K562 (cell line): ENCODE results near the gene ATP6V0A1. TPM values are rescaled to one million over a fixed set of nuclear protein-coding genes. Genes with fewer than 3 reads are reported as not detected.

ENCODE experiments used
- ATAC-seq: fragments of 200-7000 bp; cut with Tn5 transposase; 3 replicates; pipeline ENCODE4 v1.9.1; 2020; ENCODE audit warnings: moderate library complexity
- BruUV-seq: library from RNA; stranded (reverse); fragments of 400-500 nt; replicated peaks from 2 replicates; lab custom pipeline; 2021; lab: Mats Ljungman, UMichigan
- CTCF ChIA-PET: fragments of 300-600 bp; formaldehyde crosslinking; extraction: SDS; loops from one replicate; lab custom pipeline; 2021; ENCODE audit warnings: low intra/inter-chr PET ratio; lab: Yijun Ruan, JAX
- POLR2A ChIA-PET: fragments of 300-600, 350-650 bp; sonication (Branson Sonifier 250); formaldehyde crosslinking; extraction: SDS; loops from one replicate; lab custom pipeline; 2021; ENCODE audit warnings: antibody characterized with exemption, inconsistent platforms; lab: Yijun Ruan, JAX
- DNase-seq, 4 experiments: peaks; one replicate each; pipeline versions ENCODE4 v3.0.0 to v3.0.0-alpha.2; 2011 to 2018; ENCODE audit warnings: low spot score in 3 of 4, mixed read lengths in 3 of 4; ENCODE audit errors: extremely low read depth in 1 of 4
- FAIRE-seq: peaks from 2 replicates; lab custom pipeline; 2011; peaks lifted over from hg19 to GRCh38; lab: Jason Lieb, UNC
- H2AFZ ChIP-seq: 2 replicates; pipeline ENCODE4 v1.6.0; 2011; ENCODE audit warnings: low read depth, low read length, control low read depth, inconsistent platforms
- H3K27ac ChIP-seq: fragments of 200-600 bp; 3 replicates; pipeline ENCODE4 v1.8.0; 2011; ENCODE audit warnings: low read depth, mild to moderate bottlenecking, control low read depth, inconsistent platforms, low read length, moderate library complexity, mixed read lengths; ENCODE audit errors: extremely low read depth
- H3K27me3 ChIP-seq, 2 experiments: fragments of 300-600 bp in 1 of 2; 2 replicates in 1 of 2; 3 replicates in 1 of 2; pipeline versions ENCODE4 v1.6.0 to v1.8.0; 2011; ENCODE audit warnings: inconsistent platforms in 2 of 2, low read length in 2 of 2, mild to moderate bottlenecking in 1 of 2, mixed read lengths in 1 of 2, moderate library complexity in 1 of 2; ENCODE audit not compliant: control insufficient read depth in 2 of 2, insufficient read depth in 2 of 2
- H3K36me3 ChIP-seq: fragments of 300-600 bp; 3 replicates; pipeline ENCODE4 v1.8.0; 2011; ENCODE audit warnings: mild to moderate bottlenecking, low read length, inconsistent platforms; ENCODE audit not compliant: control insufficient read depth, insufficient read depth
- H3K4me1 ChIP-seq, 2 experiments: fragments of 200-600 bp in 1 of 2; replicated peaks in 1 of 2; 2 replicates in 1 of 2; 3 replicates in 1 of 2; pipeline versions ENCODE4 v1.5.1 to v1.8.0; 2011; ENCODE audit warnings: inconsistent platforms in 2 of 2, low read length in 2 of 2, mild to moderate bottlenecking in 1 of 2, mixed read lengths in 1 of 2, moderate library complexity in 1 of 2; ENCODE audit not compliant: control insufficient read depth in 2 of 2, insufficient read depth in 2 of 2
- H3K4me2 ChIP-seq: 2 replicates; pipeline ENCODE4 v1.6.1; 2011; ENCODE audit warnings: low read length, control low read depth, inconsistent platforms, mixed read lengths; ENCODE audit not compliant: insufficient read depth
- H3K4me3 ChIP-seq: fragments of 200-600 bp; sonication (generic), shearing (Covaris generic); 2 replicates; pipeline ENCODE4 v1.5.1; 2016; ENCODE audit warnings: control low read depth, inconsistent platforms
- H3K79me2 ChIP-seq: fragments of 200-600 bp; 3 replicates; pipeline ENCODE4 v1.8.0; 2011; ENCODE audit warnings: low read length, inconsistent platforms; ENCODE audit not compliant: control insufficient read depth, insufficient read depth
- H3K9ac ChIP-seq, 2 experiments: 2 replicates each; pipeline versions ENCODE4 v1.6.0 to v1.6.1; 2011; ENCODE audit warnings: low read depth in 2 of 2, low read length in 2 of 2, control low read depth in 1 of 2, inconsistent platforms in 1 of 2, mild to moderate bottlenecking in 1 of 2, mixed read lengths in 1 of 2; ENCODE audit not compliant: insufficient read depth in 1 of 2
- H3K9me1 ChIP-seq: one replicate; pipeline ENCODE4 v1.6.0; 2011; ENCODE audit warnings: inconsistent platforms, mild to moderate bottlenecking, low read length, moderate library complexity; ENCODE audit not compliant: control insufficient read depth, insufficient read depth
- H3K9me3 ChIP-seq: replicated peaks from 2 replicates; pipeline ENCODE4 v1.5.1; 2011; ENCODE audit warnings: low read depth, low read length, inconsistent platforms; ENCODE audit not compliant: control insufficient read depth, insufficient read depth
- H4K20me1 ChIP-seq: replicated peaks from 2 replicates; pipeline ENCODE4 v1.6.1; 2011; ENCODE audit warnings: low read length, inconsistent platforms, mixed read lengths; ENCODE audit not compliant: control insufficient read depth, insufficient read depth
- ARID1B ChIP-seq: fragments of 450-650 bp; IDR thresholded peaks from 2 replicates; pipeline ENCODE4 v1.6.1; 2016; ENCODE audit warnings: antibody characterized with exemption, mild to moderate bottlenecking, inconsistent platforms
- BCOR ChIP-seq: fragments of 450-650 bp; IDR thresholded peaks from 2 replicates; pipeline ENCODE4 v1.6.1; 2016
- ESRRB ChIP-seq: fragments of 250-450 bp; sonication (Bioruptor Pico); IDR thresholded peaks from 2 replicates; pipeline ENCODE4 v1.5.0; 2020; ENCODE audit warnings: mild to moderate bottlenecking, moderate library complexity, borderline replicate concordance
- NFATC3 ChIP-seq: fragments of 450-650 bp; IDR thresholded peaks from 2 replicates; pipeline ENCODE4 v1.6.1; 2017; ENCODE audit warnings: mild to moderate bottlenecking
- NFYB ChIP-seq: IDR thresholded peaks from 2 replicates; pipeline ENCODE4 v1.6.1; 2011; ENCODE audit warnings: mild to moderate bottlenecking, moderate library complexity; ENCODE audit not compliant: insufficient read length; ENCODE audit errors: extremely low read depth
- NR2C2 ChIP-seq, 2 experiments: fragments of 200-800 bp in 1 of 2; sonication (Bioruptor generic) in 1 of 2; sonication (generic) in 1 of 2; formaldehyde crosslinking in 1 of 2; IDR thresholded peaks; 2 replicates each; pipeline versions ENCODE4 v1.6.1 to v1.8.0; 2016 to 2022; ENCODE audit warnings: mild to moderate bottlenecking in 1 of 2, missing compliant biosample characterization in 1 of 2, missing genetic modification characterization in 1 of 2, missing genetic modification reagents in 1 of 2
- PCBP1 ChIP-seq: fragments of 200-400 bp; formaldehyde crosslinking; IDR thresholded peaks from 2 replicates; pipeline ENCODE4 v1.6.1; 2018; ENCODE audit warnings: mild to moderate bottlenecking, low read depth, low read length; ENCODE audit not compliant: poor library complexity, severe bottlenecking
- POLR2A ChIP-seq: fragments of 450-650 bp; conservative IDR thresholded peaks from 2 replicates; pipeline ENCODE4 v1.6.1; 2016
- RB1 ChIP-seq: fragments of 450-650 bp; IDR thresholded peaks from 2 replicates; pipeline ENCODE4 v1.6.1; 2017; ENCODE audit warnings: low read depth, mild to moderate bottlenecking
- SMARCE1 ChIP-seq: fragments of 450-650 bp; IDR thresholded peaks from 2 replicates; pipeline ENCODE4 v1.7.1; 2016; ENCODE audit warnings: mild to moderate bottlenecking
- SP1 ChIP-seq: sonication (generic); formaldehyde crosslinking; IDR thresholded peaks from 2 replicates; pipeline ENCODE4 v1.8.1; 2022; ENCODE audit warnings: mild to moderate bottlenecking, missing genetic modification reagents
- TOE1 ChIP-seq, 2 experiments: fragments of 450-650 bp in 1 of 2; sonication (generic) in 1 of 2; formaldehyde crosslinking in 1 of 2; IDR thresholded peaks; 2 replicates each; pipeline versions ENCODE4 v1.7.1 to v1.8.0; 2016 to 2022; ENCODE audit warnings: borderline replicate concordance in 2 of 2, mild to moderate bottlenecking in 2 of 2, antibody characterized with exemption in 1 of 2, inconsistent platforms in 1 of 2, low read depth in 1 of 2, missing genetic modification reagents in 1 of 2, moderate library complexity in 1 of 2
- ZNF444 ChIP-seq: fragments of 250-450 bp; sonication (Bioruptor Pico); IDR thresholded peaks from 2 replicates; pipeline ENCODE4 v1.4.0; 2020; ENCODE audit warnings: mild to moderate bottlenecking, moderate library complexity
- ZNF717 ChIP-seq: fragments of 250-450 bp; sonication (Bioruptor Pico); IDR thresholded peaks from 2 replicates; pipeline ENCODE4 v1.5.0; 2021
- WGBS: fragments of 100-300 bp; shearing (Covaris generic); methylation state at CpG from one replicate; pipeline ENCODE4 v1.1.6; 2016; ENCODE audit warnings: low coverage, mixed read lengths; ENCODE audit not compliant: insufficient coverage; ENCODE audit errors: missing lambda C conversion rate; 5-methylcytosine and 5-hydroxymethylcytosine counted together
- in situ Hi-C: fragments of 300-500 bp; cut with MboI; formaldehyde crosslinking; loops from 4 replicates; pipeline ENCODE4 v1.15.0; 2018; ENCODE audit warnings: inconsistent platforms, mixed read lengths
- intact Hi-C: fragments of 100-400 bp; cut with micrococcal nuclease; formaldehyde crosslinking; loops from 2 replicates; pipeline ENCODE4 v1.14.2; 2022
- polyA plus RNA-seq, 8 experiments: library from polyadenylated mRNA; depleted of rRNA in 4 of 8; stranded (reverse) in 5 of 8; unstranded in 3 of 8; fragments of >200 nt; fragmentation: Nextera tagmentation in 2 of 8; fragmentation: Illumina TruSeq in 1 of 8; extraction: Ambion mirVana in 2 of 8; extraction: Trizol in 1 of 8; gene quantifications; 2 replicates each; pipeline versions ENCODE4 v1.2.1 to v1.2.3, GENCODE V29; 2011 to 2014; ENCODE audit warnings: inconsistent platforms in 1 of 8, missing spikeins in 1 of 8
- total RNA-seq, 7 experiments: library from RNA; depleted of rRNA in 6 of 7; stranded (reverse); fragments of >200 nt in 6 of 7; fragmentation: Illumina TruSeq in 2 of 7; extraction: Trizol in 2 of 7; gene quantifications; 2 replicates each; pipeline versions ENCODE4 v1.2.1 to v1.2.3, GENCODE V29; 2011 to 2021; ENCODE audit warnings: low replicate concordance in 1 of 7
- TF ChIP-seq, protein P1 (sequence below): fragments of 200-800 bp; sonication (Bioruptor generic); IDR thresholded peaks from 2 replicates; pipeline ENCODE4 v1.6.1; 2016; ENCODE audit warnings: missing genetic modification characterization, missing compliant biosample characterization
- TF ChIP-seq, protein P2 (sequence below): fragments of 250-450 bp; sonication (Bioruptor Pico); IDR thresholded peaks from 2 replicates; pipeline ENCODE4 v1.8.0; 2022; ENCODE audit warnings: moderate library complexity, mild to moderate bottlenecking, inconsistent platforms
- TF ChIP-seq, protein P3 (sequence below): IDR thresholded peaks from 3 replicates; pipeline ENCODE4 v1.6.1; 2011; ENCODE audit warnings: borderline replicate concordance, mild to moderate bottlenecking; ENCODE audit not compliant: insufficient read length, insufficient read depth

ATP6V0A1 gene
- total and polyA plus RNA-seq, 9 of the 15 experiments (the other 6 are each of a cell fraction or from before 2014, with no cell fraction given) = 11.8 to 158 (median 75.5) TPM

DNA sequence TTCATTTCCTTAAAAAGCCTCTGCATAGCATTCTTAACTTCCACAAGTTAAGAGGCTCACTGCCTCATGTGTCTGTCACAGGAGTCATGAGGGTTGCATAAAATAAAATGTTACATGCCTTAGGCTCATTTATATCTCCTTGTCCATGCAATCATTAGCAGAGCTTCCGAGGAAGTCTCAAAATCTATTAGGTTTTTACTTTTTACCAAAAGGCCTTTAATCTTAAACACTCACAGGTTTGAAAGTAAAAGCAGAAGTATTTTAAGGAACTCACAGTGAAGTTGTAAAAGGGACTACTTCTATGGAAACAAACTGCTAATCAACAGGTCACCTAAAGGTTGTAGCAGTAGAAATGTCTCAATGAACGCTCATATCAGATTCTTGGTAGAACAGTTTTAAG lies 5.2 kb upstream of the ATP6V0A1 start:
- H3K36me3 ChIP-seq = no peaks in the 10 kb centered on the region
- H3K4me3 ChIP-seq = no peak overlapping the region
- ChIA-PET CTCF (no interaction called here), POLR2A (interaction anchor here (1.2 kb wide), 1 partner anchor 12 kb away, joined by 5 read pairs; no protein-coding TSS in a partner anchor)
- in situ Hi-C loops = no loop called here
- 7% methylated on average over 2 of the region's 2 CpGs for WGBS
- H3K79me2 ChIP-seq = peaks cover 9% of the 10 kb centered on the region
- FAIRE-seq (peak; percentile 23), DNase-seq (no peak), ATAC-seq (no peak)
- H3K9me3 ChIP-seq = no peaks in the 10 kb centered on the region
- no peak overlapping the region for H3K9ac ChIP-seq
- H3K4me2 ChIP-seq = no peak overlapping the region
- H3K27me3 ChIP-seq = no peaks in the 10 kb centered on the region
- H4K20me1 ChIP-seq = no peaks in the 10 kb centered on the region
- H3K27ac ChIP-seq = peak overlapping the region; percentile 13; the same call in 1 of the 3 replicates
- H3K9me1 ChIP-seq = no peaks in the 10 kb centered on the region
- no TSS peak for BruUV-seq
- peak overlapping the region; percentile 66 for H2AFZ ChIP-seq
- H3K4me1 ChIP-seq = peaks cover 23 to 27% of the 10 kb centered on the region in 2 experiments
- intact Hi-C loops = no loop called here
- no peak for TF ChIP-seq SP1 (CRISPR knock-in tag)
- no peak for TF ChIP-seq RB1
- no peak for TF ChIP-seq ZNF444 (CRISPR knock-in tag)
- TF ChIP-seq NFYB = no peak
- no peak for TF ChIP-seq NFATC3
- TF ChIP-seq TOE1 (IDR thresholded peaks at IDR 0.05; ENCODE audit: borderline replicate concordance) = no peak
- no peak for TF ChIP-seq TOE1 (CRISPR knock-in tag; IDR thresholded peaks at IDR 0.05; ENCODE audit: borderline replicate concordance, low read depth)
- TF ChIP-seq BCOR = no peak
- 0 out of 2 replicates have a peak, but pooled peaks have one; percentile 28 for TF ChIP-seq SMARCE1
- TF ChIP-seq, protein P1, sequence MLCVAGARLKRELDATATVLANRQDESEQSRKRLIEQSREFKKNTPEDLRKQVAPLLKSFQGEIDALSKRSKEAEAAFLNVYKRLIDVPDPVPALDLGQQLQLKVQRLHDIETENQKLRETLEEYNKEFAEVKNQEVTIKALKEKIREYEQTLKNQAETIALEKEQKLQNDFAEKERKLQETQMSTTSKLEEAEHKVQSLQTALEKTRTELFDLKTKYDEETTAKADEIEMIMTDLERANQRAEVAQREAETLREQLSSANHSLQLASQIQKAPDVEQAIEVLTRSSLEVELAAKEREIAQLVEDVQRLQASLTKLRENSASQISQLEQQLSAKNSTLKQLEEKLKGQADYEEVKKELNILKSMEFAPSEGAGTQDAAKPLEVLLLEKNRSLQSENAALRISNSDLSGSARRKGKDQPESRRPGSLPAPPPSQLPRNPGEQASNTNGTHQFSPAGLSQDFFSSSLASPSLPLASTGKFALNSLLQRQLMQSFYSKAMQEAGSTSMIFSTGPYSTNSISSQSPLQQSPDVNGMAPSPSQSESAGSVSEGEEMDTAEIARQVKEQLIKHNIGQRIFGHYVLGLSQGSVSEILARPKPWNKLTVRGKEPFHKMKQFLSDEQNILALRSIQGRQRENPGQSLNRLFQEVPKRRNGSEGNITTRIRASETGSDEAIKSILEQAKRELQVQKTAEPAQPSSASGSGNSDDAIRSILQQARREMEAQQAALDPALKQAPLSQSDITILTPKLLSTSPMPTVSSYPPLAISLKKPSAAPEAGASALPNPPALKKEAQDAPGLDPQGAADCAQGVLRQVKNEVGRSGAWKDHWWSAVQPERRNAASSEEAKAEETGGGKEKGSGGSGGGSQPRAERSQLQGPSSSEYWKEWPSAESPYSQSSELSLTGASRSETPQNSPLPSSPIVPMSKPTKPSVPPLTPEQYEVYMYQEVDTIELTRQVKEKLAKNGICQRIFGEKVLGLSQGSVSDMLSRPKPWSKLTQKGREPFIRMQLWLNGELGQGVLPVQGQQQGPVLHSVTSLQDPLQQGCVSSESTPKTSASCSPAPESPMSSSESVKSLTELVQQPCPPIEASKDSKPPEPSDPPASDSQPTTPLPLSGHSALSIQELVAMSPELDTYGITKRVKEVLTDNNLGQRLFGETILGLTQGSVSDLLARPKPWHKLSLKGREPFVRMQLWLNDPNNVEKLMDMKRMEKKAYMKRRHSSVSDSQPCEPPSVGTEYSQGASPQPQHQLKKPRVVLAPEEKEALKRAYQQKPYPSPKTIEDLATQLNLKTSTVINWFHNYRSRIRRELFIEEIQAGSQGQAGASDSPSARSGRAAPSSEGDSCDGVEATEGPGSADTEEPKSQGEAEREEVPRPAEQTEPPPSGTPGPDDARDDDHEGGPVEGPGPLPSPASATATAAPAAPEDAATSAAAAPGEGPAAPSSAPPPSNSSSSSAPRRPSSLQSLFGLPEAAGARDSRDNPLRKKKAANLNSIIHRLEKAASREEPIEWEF (CRISPR knock-in tag) = no peak
- TF ChIP-seq, protein P2, sequence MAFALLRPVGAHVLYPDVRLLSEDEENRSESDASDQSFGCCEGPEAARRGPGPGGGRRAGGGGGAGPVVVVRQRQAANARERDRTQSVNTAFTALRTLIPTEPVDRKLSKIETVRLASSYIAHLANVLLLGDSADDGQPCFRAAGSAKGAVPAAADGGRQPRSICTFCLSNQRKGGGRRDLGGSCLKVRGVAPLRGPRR (CRISPR knock-in tag) = no peak
- TF ChIP-seq ESRRB = no peak
- TF ChIP-seq PCBP1 = no peak
- TF ChIP-seq NR2C2 (CRISPR knock-in tag; IDR thresholded peaks at IDR 0.05) = no peak
- TF ChIP-seq NR2C2 (tag; IDR thresholded peaks at IDR 0.05) = peak; percentile 40; the same call in 1 of the 2 replicates
- TF ChIP-seq, protein P3, sequence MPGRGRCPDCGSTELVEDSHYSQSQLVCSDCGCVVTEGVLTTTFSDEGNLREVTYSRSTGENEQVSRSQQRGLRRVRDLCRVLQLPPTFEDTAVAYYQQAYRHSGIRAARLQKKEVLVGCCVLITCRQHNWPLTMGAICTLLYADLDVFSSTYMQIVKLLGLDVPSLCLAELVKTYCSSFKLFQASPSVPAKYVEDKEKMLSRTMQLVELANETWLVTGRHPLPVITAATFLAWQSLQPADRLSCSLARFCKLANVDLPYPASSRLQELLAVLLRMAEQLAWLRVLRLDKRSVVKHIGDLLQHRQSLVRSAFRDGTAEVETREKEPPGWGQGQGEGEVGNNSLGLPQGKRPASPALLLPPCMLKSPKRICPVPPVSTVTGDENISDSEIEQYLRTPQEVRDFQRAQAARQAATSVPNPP = no peak
- TF ChIP-seq ARID1B = no peak
- TF ChIP-seq POLR2A = no peak
- TF ChIP-seq ZNF717 (CRISPR knock-in tag) = no peak
